ENCODE data around the gene MRGPRD.
A peak's percentile ranks its signal among the peaks of the same experiment; 100 is the strongest.
"Not testable (repeated sequence)": the region's sequence is repeated elsewhere in the genome, so short reads cannot be mapped to it uniquely, and the experiment has no call there.

The MRGPRD gene

GRCh38 chr11:69002110-69002569 lies 21.4 kb upstream of the MRGPRD start:
- no peak overlapping the region for H3K4me3 ChIP-seq (ENCODE audit: low read depth, low read length)
- DNase-seq (ENCODE audit: low read depth) = no peak
- no peak for TF ChIP-seq CTCF (conservative IDR thresholded peaks at IDR 0.05; ENCODE audit: low read depth, low read length)

GRCh38 chr11:69001243-69002081 lies 20.7 kb upstream of the MRGPRD start:
- no peak for DNase-seq (ENCODE audit: low read depth)
- no peak for TF ChIP-seq CTCF (conservative IDR thresholded peaks at IDR 0.05; ENCODE audit: low read depth, low read length)
- H3K4me3 ChIP-seq (ENCODE audit: low read depth, low read length) = no peak overlapping the region

GRCh38 chr11:69000831-69001242 lies 20.1 kb upstream of the MRGPRD start:
- H3K4me3 ChIP-seq (ENCODE audit: low read depth, low read length) = no peak overlapping the region
- DNase-seq (ENCODE audit: low read depth) = peak; percentile 74
- TF ChIP-seq CTCF (conservative IDR thresholded peaks at IDR 0.05; ENCODE audit: low read depth, low read length) = peak; percentile 74

GRCh38 chr11:69000391-69000790 lies 19.6 kb upstream of the MRGPRD start:
- no peak for DNase-seq (ENCODE audit: low read depth)
- no peak overlapping the region for H3K4me3 ChIP-seq (ENCODE audit: low read depth, low read length)
- TF ChIP-seq CTCF (conservative IDR thresholded peaks at IDR 0.05; ENCODE audit: low read depth, low read length) = no peak

- H3K4me3 ChIP-seq (ENCODE audit: low read depth, low read length); DNase-seq (ENCODE audit: low read depth): not testable (repeated sequence)
Observed at GRCh38 chr11:68999748-69000355, 19.1 kb upstream of the MRGPRD start.

GRCh38 chr11:68999093-68999747 lies 18.4 kb upstream of the MRGPRD start:
- TF ChIP-seq CTCF (conservative IDR thresholded peaks at IDR 0.05; ENCODE audit: low read depth, low read length) = no peak
- no peak overlapping the region for H3K4me3 ChIP-seq (ENCODE audit: low read depth, low read length)
- DNase-seq (ENCODE audit: low read depth) = no peak

GRCh38 chr11:68998390-68998911 lies 17.7 kb upstream of the MRGPRD start:
- H3K4me3 ChIP-seq (ENCODE audit: low read depth, low read length) = no peak overlapping the region
- DNase-seq (ENCODE audit: low read depth) = peak; percentile 39
- no peak for TF ChIP-seq CTCF (conservative IDR thresholded peaks at IDR 0.05; ENCODE audit: low read depth, low read length)

Data from choroid plexus epithelial cell (primary cell).